HEK293 (cell line): Measurements from ENCODE around the gene CIDEB.

Experiments
- ATF2 ChIP-seq: fragments of 450-650 bp; formaldehyde crosslinking; IDR thresholded peaks from 2 replicates; pipeline ENCODE4 v1.5.1; 2016; ENCODE audit warnings: missing biosample characterization, missing genetic modification characterization, low read depth
- HOXC10 ChIP-seq: sonication (generic); formaldehyde crosslinking; IDR thresholded peaks from 2 replicates; pipeline ENCODE4 v1.8.1; 2023; ENCODE audit warnings: mild to moderate bottlenecking, missing genetic modification reagents
- INSM2 ChIP-seq: fragments of 450-650 bp; formaldehyde crosslinking; IDR thresholded peaks from 2 replicates; pipeline ENCODE4 v1.5.1; 2016; ENCODE audit warnings: missing biosample characterization, missing genetic modification characterization
- KLF1 ChIP-seq: fragments of 450-650 bp; formaldehyde crosslinking; IDR thresholded peaks from 2 replicates; pipeline ENCODE4 v1.5.1; 2016; ENCODE audit warnings: missing biosample characterization, missing genetic modification characterization
- KLF10 ChIP-seq: fragments of 450-650 bp; IDR thresholded peaks from 2 replicates; pipeline ENCODE4 v1.5.1; 2018; ENCODE audit warnings: missing biosample characterization, mild to moderate bottlenecking, missing genetic modification characterization
- OSR2 ChIP-seq: fragments of 450-650 bp; formaldehyde crosslinking; IDR thresholded peaks from 2 replicates; pipeline ENCODE4 v1.5.1; 2016; ENCODE audit warnings: missing biosample characterization, missing genetic modification characterization
- SCRT2 ChIP-seq: fragments of 450-650 bp; formaldehyde crosslinking; IDR thresholded peaks from 2 replicates; pipeline ENCODE4 v1.5.1; 2016; ENCODE audit warnings: missing biosample characterization, missing genetic modification characterization
- TSHZ1 ChIP-seq: fragments of 450-650 bp; formaldehyde crosslinking; IDR thresholded peaks from 2 replicates; pipeline ENCODE4 v1.5.1; 2016; ENCODE audit warnings: missing biosample characterization, missing genetic modification characterization, borderline replicate concordance
- WT1 ChIP-seq: fragments of 450-650 bp; formaldehyde crosslinking; IDR thresholded peaks from 2 replicates; pipeline ENCODE4 v1.5.1; 2016; ENCODE audit warnings: missing biosample characterization, missing genetic modification characterization
- ZBTB11 ChIP-seq: fragments of 450-650 bp; formaldehyde crosslinking; conservative IDR thresholded peaks from 2 replicates; pipeline ENCODE4 v1.5.1; 2016; ENCODE audit warnings: low read depth, missing biosample characterization, missing genetic modification characterization
- ZBTB17 ChIP-seq: fragments of 450-650 bp; formaldehyde crosslinking; IDR thresholded peaks from 2 replicates; pipeline ENCODE4 v1.5.1; 2016; ENCODE audit warnings: missing biosample characterization, missing genetic modification characterization
- ZBTB7A ChIP-seq: fragments of 450-650 bp; formaldehyde crosslinking; IDR thresholded peaks from 2 replicates; pipeline ENCODE4 v1.5.1; 2016; ENCODE audit warnings: low read depth, missing biosample characterization, missing genetic modification characterization
- ZNF146 ChIP-seq: fragments of 450-650 bp; formaldehyde crosslinking; IDR thresholded peaks from 2 replicates; pipeline ENCODE4 v1.5.1; 2016; ENCODE audit warnings: missing biosample characterization, missing genetic modification characterization
- ZNF211 ChIP-seq: fragments of 450-650 bp; formaldehyde crosslinking; IDR thresholded peaks from 2 replicates; pipeline ENCODE4 v1.5.1; 2016; ENCODE audit warnings: low read depth, missing biosample characterization, missing genetic modification characterization
- ZNF248 ChIP-seq: fragments of 450-650 bp; formaldehyde crosslinking; IDR thresholded peaks from 2 replicates; pipeline ENCODE4 v1.5.1; 2017; ENCODE audit warnings: missing biosample characterization, missing genetic modification characterization
- ZNF350 ChIP-seq: fragments of 450-650 bp; formaldehyde crosslinking; IDR thresholded peaks from 2 replicates; pipeline ENCODE4 v1.5.0; 2017; ENCODE audit warnings: missing biosample characterization, mild to moderate bottlenecking, missing genetic modification characterization
- ZNF404 ChIP-seq: fragments of 450-650 bp; formaldehyde crosslinking; IDR thresholded peaks from 2 replicates; pipeline ENCODE4 v1.5.1; 2017; ENCODE audit warnings: missing biosample characterization, missing genetic modification characterization
- ZNF433 ChIP-seq: fragments of 450-650 bp; formaldehyde crosslinking; IDR thresholded peaks from 2 replicates; pipeline ENCODE4 v1.5.1; 2016; ENCODE audit warnings: missing biosample characterization, missing genetic modification characterization, low read depth
- ZNF621 ChIP-seq: fragments of 450-650 bp; formaldehyde crosslinking; IDR thresholded peaks from 2 replicates; pipeline ENCODE4 v1.5.1; 2017; ENCODE audit warnings: missing biosample characterization, missing genetic modification characterization
- ZNF624 ChIP-seq: fragments of 450-650 bp; formaldehyde crosslinking; IDR thresholded peaks from 2 replicates; pipeline ENCODE4 v1.5.1; 2017; ENCODE audit warnings: missing biosample characterization, missing genetic modification characterization
- ZNF626 ChIP-seq: fragments of 450-650 bp; sonication (Bioruptor Pico); formaldehyde crosslinking; IDR thresholded peaks from 2 replicates; pipeline ENCODE4 v1.5.1; 2018; ENCODE audit warnings: missing biosample characterization, missing genetic modification characterization, inconsistent platforms
- ZNF664 ChIP-seq: fragments of 450-650 bp; formaldehyde crosslinking; IDR thresholded peaks from 2 replicates; pipeline ENCODE4 v1.5.1; 2016; ENCODE audit warnings: missing biosample characterization, missing genetic modification characterization
- ZNF677 ChIP-seq: fragments of 450-650 bp; IDR thresholded peaks from 2 replicates; pipeline ENCODE4 v1.5.0; 2018; ENCODE audit warnings: missing biosample characterization, mild to moderate bottlenecking, missing genetic modification characterization, moderate library complexity
- ZNF692 ChIP-seq: fragments of 450-650 bp; formaldehyde crosslinking; IDR thresholded peaks from 2 replicates; pipeline ENCODE4 v1.5.1; 2016; ENCODE audit warnings: missing biosample characterization, missing genetic modification characterization
- ZNF777 ChIP-seq: fragments of 450-650 bp; formaldehyde crosslinking; IDR thresholded peaks from 2 replicates; pipeline ENCODE4 v1.5.1; 2017; ENCODE audit warnings: missing biosample characterization, missing genetic modification characterization, borderline replicate concordance
- ZNF785 ChIP-seq: fragments of 450-650 bp; formaldehyde crosslinking; IDR thresholded peaks from 2 replicates; pipeline ENCODE4 v1.5.1; 2016; ENCODE audit warnings: missing biosample characterization, missing genetic modification characterization
- ZSCAN16 ChIP-seq: fragments of 450-650 bp; formaldehyde crosslinking; IDR thresholded peaks from 2 replicates; pipeline ENCODE4 v1.5.1; 2016; ENCODE audit warnings: missing biosample characterization, missing genetic modification characterization
- ZSCAN5A ChIP-seq: fragments of 450-650 bp; formaldehyde crosslinking; IDR thresholded peaks from 2 replicates; pipeline ENCODE4 v1.5.1; 2016; ENCODE audit warnings: missing biosample characterization, missing genetic modification characterization

Gene CIDEB

GRCh38 chr14:24271134-24271833, 36.5 kb downstream of the CIDEB start, which contains the start of gene RABGGTA (continued):
- TF ChIP-seq ZNF404 (tag by site-specific recombination): no peak
- TF ChIP-seq ZNF350 (tag by site-specific recombination): no peak
- peak; percentile 77 for TF ChIP-seq ZBTB11 (tag by site-specific recombination)
- TF ChIP-seq ATF2 (tag by site-specific recombination): no peak
- no peak for TF ChIP-seq ZNF777 (tag by site-specific recombination)
- TF ChIP-seq INSM2 (tag by site-specific recombination): 0 out of 2 replicates have a peak, but pooled peaks have one; percentile 33
- TF ChIP-seq ZNF677 (tag by site-specific recombination): no peak
- TF ChIP-seq ZSCAN16: no peak
- TF ChIP-seq HOXC10 (CRISPR knock-in tag): no peak
- TF ChIP-seq ZNF248 (tag by site-specific recombination): no peak
- TF ChIP-seq TSHZ1 (tag by site-specific recombination): no peak
- no peak for TF ChIP-seq ZNF621 (tag by site-specific recombination)
- TF ChIP-seq ZNF146 (tag by site-specific recombination): no peak
- no peak for TF ChIP-seq WT1 (tag by site-specific recombination)
- TF ChIP-seq ZNF664 (tag by site-specific recombination): no peak
- TF ChIP-seq ZBTB17 (tag by site-specific recombination): no peak; the same call in none of the 2 replicates
- no peak; the same call in 1 of the 2 replicates for TF ChIP-seq ZNF785 (tag by site-specific recombination)
- peak; percentile 44; the same call in 1 of the 2 replicates for TF ChIP-seq KLF1
- TF ChIP-seq ZNF692: peak; percentile 99
- TF ChIP-seq ZNF211 (tag by site-specific recombination): no peak
- TF ChIP-seq ZNF433: no peak
- TF ChIP-seq SCRT2: peak; percentile 94
- peak; percentile 84; the same call in 1 of the 2 replicates for TF ChIP-seq ZSCAN5A (tag by site-specific recombination)
- TF ChIP-seq KLF10 (tag by site-specific recombination): peak; percentile 79; the same call in 1 of the 2 replicates
- peak; percentile 75 for TF ChIP-seq ZBTB7A
- no peak; the same call in 1 of the 2 replicates for TF ChIP-seq OSR2 (tag by site-specific recombination)
- TF ChIP-seq ZNF624: no peak
- no peak for TF ChIP-seq ZNF626 (tag by site-specific recombination)
